ENCODE data around the gene EIPR1. TPM values are rescaled to one million over a fixed set of nuclear protein-coding genes. Genes with fewer than 3 reads are reported as not detected.

The EIPR1 gene
- polyA plus RNA-seq, 2 of the 4 experiments (the other 2 are of a cell fraction): 55.0 to 65.0 TPM

GRCh38 chr2:3345621-3346020, 32.0 kb downstream of the EIPR1 start:
- Histone ChIP-seq H3K27ac (no peak overlapping the region), H3K4me3 (no peak overlapping the region), H3K4me2 (no peak overlapping the region), H3K9me3 (no peaks in the 10 kb centered on the region), H3K4me1 (no peaks in the 10 kb centered on the region)
- TF ChIP-seq CBX2 (IDR thresholded peaks at IDR 0.05; ENCODE audit: borderline replicate concordance, low read depth): no peak
- TF ChIP-seq CEBPB (IDR thresholded peaks at IDR 0.05): no peak
- no peak for TF ChIP-seq HES2 (IDR thresholded peaks at IDR 0.05)
- no peak for TF ChIP-seq E2F6 (IDR thresholded peaks at IDR 0.05; ENCODE audit: borderline replicate concordance, low read depth)
- TF ChIP-seq ZSCAN20 (CRISPR knock-in tag; IDR thresholded peaks at IDR 0.05): no peak
- TF ChIP-seq MAFK (IDR thresholded peaks at IDR 0.05; ENCODE audit: partially characterized antibody): no peak
- TF ChIP-seq MAZ (IDR thresholded peaks at IDR 0.05; ENCODE audit: borderline replicate concordance, low read depth, low read length): no peak
- ATAC-seq (no peak), DNase-seq (ENCODE audit: low read depth in 1 of 2, low spot score in 1 of 2) (no peak), FAIRE-seq (no peak)
- WGBS (ENCODE audit: missing lambda C conversion rate): 95% methylated on average over 7 of the region's 7 CpGs
- POLR2A ChIA-PET: no interaction called here
- CTCF ChIA-PET: no interaction called here

DNA sequence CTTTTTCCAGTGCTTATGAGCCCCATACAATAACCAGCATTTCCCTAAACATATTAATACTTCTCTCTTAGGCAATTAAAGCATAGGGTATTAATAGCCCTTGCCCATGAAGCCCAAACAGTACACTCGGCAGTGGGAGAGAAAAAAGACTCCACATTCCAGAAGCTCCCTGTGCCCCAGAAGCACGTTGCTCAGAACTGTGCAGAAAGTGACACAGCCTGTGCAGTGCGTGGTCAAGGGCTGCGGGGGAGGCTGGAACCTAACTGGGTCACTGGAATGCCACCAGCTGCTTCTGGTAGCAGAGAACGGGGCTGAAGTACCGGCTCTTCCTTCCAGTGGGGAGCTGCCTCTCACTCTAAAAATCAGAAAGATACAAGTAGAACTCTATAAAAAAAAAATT, 32.7 kb downstream of the EIPR1 start:
- DNase-seq (ENCODE audit: low read depth in 1 of 2, low spot score in 1 of 2) (no peak), FAIRE-seq (no peak), ATAC-seq (no peak)
- ChIA-PET CTCF (no interaction called here), POLR2A (no interaction called here)
- no peaks in the 10 kb centered on the region for H3K4me1 ChIP-seq
- H3K4me3 ChIP-seq: no peak overlapping the region
- no peaks in the 10 kb centered on the region for H3K9me3 ChIP-seq
- TF ChIP-seq HOXB5 (CRISPR knock-in tag; IDR thresholded peaks at IDR 0.05) (no peak), KDM1A (IDR thresholded peaks at IDR 0.05; ENCODE audit: low read depth) (no peak), FOXS1 (CRISPR knock-in tag; IDR thresholded peaks at IDR 0.05) (no peak), RARB (CRISPR knock-in tag; IDR thresholded peaks at IDR 0.05) (no peak), RCOR1 (IDR thresholded peaks at IDR 0.05; ENCODE audit: low read depth, low read length) (no peak), ESRRA (IDR thresholded peaks at IDR 0.05; ENCODE audit: borderline replicate concordance, low read length) (no peak), HOXA7 (CRISPR knock-in tag; IDR thresholded peaks at IDR 0.05) (no peak), KDM5A (IDR thresholded peaks at IDR 0.05) (no peak)
- H3K27ac ChIP-seq: no peak overlapping the region
- 94% methylated on average over 6 of the region's 6 CpGs for WGBS (ENCODE audit: missing lambda C conversion rate)
- no peak overlapping the region for H3K4me2 ChIP-seq

DNA sequence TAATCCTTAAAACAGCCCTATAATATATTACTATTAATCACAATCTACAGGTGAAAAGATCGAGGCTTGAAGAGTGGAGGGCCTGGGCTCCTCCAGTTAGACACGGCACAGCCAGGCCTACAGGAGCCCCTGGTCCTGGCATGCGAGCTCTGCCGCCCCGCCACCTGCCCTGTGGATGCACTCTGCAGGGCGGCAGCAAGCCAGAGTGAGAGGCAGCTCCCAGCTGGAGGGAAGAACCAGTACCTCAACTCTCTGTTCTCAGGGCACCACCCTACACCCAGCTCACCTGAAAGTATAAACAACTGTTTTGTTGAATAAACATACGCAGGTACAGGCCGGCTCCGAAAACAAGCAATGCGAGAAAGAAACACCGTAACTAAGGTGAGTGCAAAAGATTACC, 34.6 kb downstream of the EIPR1 start:
- CTCF ChIA-PET: no interaction called here
- no peak overlapping the region for H3K4me3 ChIP-seq
- 93% methylated on average over 11 of the region's 11 CpGs for WGBS (ENCODE audit: missing lambda C conversion rate)

DNA sequence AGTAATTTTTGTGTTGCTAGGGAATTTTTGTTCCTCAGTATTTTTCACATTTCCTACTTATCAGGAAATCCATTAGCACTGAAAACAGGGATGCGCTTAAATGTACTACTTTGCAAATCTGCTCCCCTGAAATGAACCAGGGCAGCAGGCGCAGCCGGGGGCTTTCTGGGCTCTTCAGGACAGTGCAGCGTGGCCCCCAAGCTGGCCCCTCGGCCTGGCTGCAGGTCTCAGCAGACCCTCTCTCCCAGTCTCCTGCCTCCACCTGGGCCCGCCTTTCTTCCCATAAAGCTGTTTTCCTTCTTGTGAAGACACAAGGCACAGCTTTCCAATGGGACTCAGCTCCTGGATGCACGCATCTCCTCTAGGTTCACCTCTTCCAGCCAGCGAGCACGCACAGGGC, 35.3 kb downstream of the EIPR1 start:
- H3K4me2 ChIP-seq: no peak overlapping the region
- DNase-seq (ENCODE audit: low read depth in 1 of 2, low spot score in 1 of 2) (no peak), FAIRE-seq (no peak), ATAC-seq (no peak)
- CTCF ChIA-PET: interaction anchor here (0.8 kb wide), 1 partner anchor 9 kb away, joined by 3 read pairs; no protein-coding TSS in a partner anchor
- no peaks in the 10 kb centered on the region for H3K4me1 ChIP-seq
- TF ChIP-seq E2F6 (IDR thresholded peaks at IDR 0.05; ENCODE audit: borderline replicate concordance, low read depth) (no peak), TFCP2L1 (CRISPR knock-in tag; IDR thresholded peaks at IDR 0.05) (no peak), HDAC2 (IDR thresholded peaks at IDR 0.05) (no peak), HOXB5 (CRISPR knock-in tag; IDR thresholded peaks at IDR 0.05) (no peak), NPAS2 (CRISPR knock-in tag; IDR thresholded peaks at IDR 0.05; ENCODE audit: borderline replicate concordance) (no peak), ESRRA (IDR thresholded peaks at IDR 0.05; ENCODE audit: borderline replicate concordance, low read length) (no peak), REST (IDR thresholded peaks at IDR 0.05) (no peak), MAX (IDR thresholded peaks at IDR 0.05) (no peak), KDM5A (IDR thresholded peaks at IDR 0.05) (no peak)
- H3K27ac ChIP-seq: no peak overlapping the region
- no peak overlapping the region for H3K4me3 ChIP-seq
- POLR2A ChIA-PET: no interaction called here
- WGBS (ENCODE audit: missing lambda C conversion rate): 88% methylated on average over 9 of the region's 9 CpGs
- no peaks in the 10 kb centered on the region for H3K9me3 ChIP-seq

More for the DNA sequence above, 34.6 kb downstream of the EIPR1 start:
- no peak for FAIRE-seq
- POLR2A ChIA-PET: no interaction called here
- no peak overlapping the region for H3K4me2 ChIP-seq
- ATAC-seq: no peak; a peak in 1 of 6 replicates
- H3K9me3 ChIP-seq: no peaks in the 10 kb centered on the region
- no peak for TF ChIP-seq GATA3 (IDR thresholded peaks at IDR 0.05; ENCODE audit: borderline replicate concordance)
- TF ChIP-seq BHLHE40 (IDR thresholded peaks at IDR 0.05; ENCODE audit: low read depth, low read length): no peak
- TF ChIP-seq HMGXB4 (CRISPR knock-in tag; IDR thresholded peaks at IDR 0.05; ENCODE audit: borderline replicate concordance): no peak
- no peak for DNase-seq (ENCODE audit: low read depth in 1 of 2, low spot score in 1 of 2)
- H3K4me1 ChIP-seq: no peaks in the 10 kb centered on the region
- no peak overlapping the region for H3K27ac ChIP-seq
